ENCODE results near the gene ROBO4. TPM values are rescaled to one million over a fixed set of nuclear protein-coding genes. Genes with fewer than 3 reads are reported as not detected.

Gene ROBO4
- total and polyA plus RNA-seq, 4 donors: 27.3 to 52.1 (median 41.9) TPM

DNA sequence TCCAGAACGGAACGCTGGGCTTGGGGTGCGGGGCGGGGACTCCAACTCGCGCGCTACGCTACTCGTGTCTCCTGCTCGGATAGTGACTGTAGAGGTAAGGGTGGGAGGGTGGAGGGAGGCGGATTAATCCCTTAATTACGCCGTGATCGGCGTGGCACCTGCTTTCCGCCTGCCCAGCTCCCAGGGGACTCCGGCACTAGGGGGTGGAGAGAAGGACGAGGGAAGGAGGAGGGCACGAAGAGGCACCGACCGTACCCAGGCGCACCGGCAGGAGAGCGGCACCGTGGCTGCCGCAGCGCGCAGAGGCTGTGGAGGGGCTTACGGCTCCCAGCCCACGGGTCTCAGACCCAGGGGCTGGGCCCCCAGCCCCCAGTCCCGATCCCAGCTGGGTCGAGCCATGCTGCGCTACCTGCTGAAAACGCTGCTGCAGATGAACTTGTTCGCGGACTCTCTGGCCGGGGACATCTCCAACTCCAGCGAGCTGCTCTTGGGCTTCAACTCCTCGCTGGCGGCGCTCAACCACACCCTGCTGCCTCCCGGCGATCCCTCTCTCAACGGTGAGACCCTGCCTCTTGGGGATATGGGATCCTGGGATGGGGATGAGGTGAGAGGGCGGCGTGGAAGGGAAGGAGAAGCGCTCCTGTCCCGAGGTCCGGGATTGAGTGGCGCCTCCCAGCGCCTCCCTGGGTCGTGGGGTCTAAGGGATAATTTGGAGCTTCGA is 32.3 kb downstream of the ROBO4 start, which contains the start of gene ROBO3:
TSS of gene ROBO3 (plus strand) at position 252 of the 721 bp plus-strand sequence. CDS start at position 398, 146 bp downstream.
- Histone ChIP-seq H3K9ac (ENCODE audit: insufficient read depth in 1 of 2, low read length in 2 of 2) (no peak within 1 kb of the TSS), H3K27ac (ENCODE audit: low read depth in 1 of 2, low read length in 1 of 2) (no peak within 1 kb of the TSS), H3K4me1 (ENCODE audit: control insufficient read depth in 5 of 5, insufficient read depth in 5 of 5, low read length in 5 of 5) (peaks cover 0 to 53% (median 16%) of the 10 kb centered on the region in 5 donors), H3K27me3 (ENCODE audit: control insufficient read depth in 3 of 3, insufficient read depth in 3 of 3, low read length in 2 of 3) (peaks cover 0 to 87% (median 67%) of the 10 kb centered on the region in 3 donors), H3K9me3 (ENCODE audit: control insufficient read depth in 4 of 4, insufficient read depth in 3 of 4, low read length in 3 of 4) (peaks cover 0 to 4% (median 0%) of the 10 kb centered on the region in 4 donors), H3K4me3 (no peak within 1 kb of the TSS), H3K36me3 (ENCODE audit: control insufficient read depth in 4 of 4, insufficient read depth in 4 of 4, low read length in 4 of 4) (no peaks in the 10 kb centered on the region)
- WGBS, 2 donors: 2 to 3% methylated on average over 51 to 53 of the region's 53 CpGs
- TF ChIP-seq, protein P1, sequence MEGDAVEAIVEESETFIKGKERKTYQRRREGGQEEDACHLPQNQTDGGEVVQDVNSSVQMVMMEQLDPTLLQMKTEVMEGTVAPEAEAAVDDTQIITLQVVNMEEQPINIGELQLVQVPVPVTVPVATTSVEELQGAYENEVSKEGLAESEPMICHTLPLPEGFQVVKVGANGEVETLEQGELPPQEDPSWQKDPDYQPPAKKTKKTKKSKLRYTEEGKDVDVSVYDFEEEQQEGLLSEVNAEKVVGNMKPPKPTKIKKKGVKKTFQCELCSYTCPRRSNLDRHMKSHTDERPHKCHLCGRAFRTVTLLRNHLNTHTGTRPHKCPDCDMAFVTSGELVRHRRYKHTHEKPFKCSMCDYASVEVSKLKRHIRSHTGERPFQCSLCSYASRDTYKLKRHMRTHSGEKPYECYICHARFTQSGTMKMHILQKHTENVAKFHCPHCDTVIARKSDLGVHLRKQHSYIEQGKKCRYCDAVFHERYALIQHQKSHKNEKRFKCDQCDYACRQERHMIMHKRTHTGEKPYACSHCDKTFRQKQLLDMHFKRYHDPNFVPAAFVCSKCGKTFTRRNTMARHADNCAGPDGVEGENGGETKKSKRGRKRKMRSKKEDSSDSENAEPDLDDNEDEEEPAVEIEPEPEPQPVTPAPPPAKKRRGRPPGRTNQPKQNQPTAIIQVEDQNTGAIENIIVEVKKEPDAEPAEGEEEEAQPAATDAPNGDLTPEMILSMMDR (IDR thresholded peaks at IDR 0.05; ENCODE audit: control extremely low read depth, extremely low read depth): no peak
- ATAC-seq (ENCODE audit: insufficient read depth, low FRiP score) (no peak), DNase-seq (no peak)

DNA sequence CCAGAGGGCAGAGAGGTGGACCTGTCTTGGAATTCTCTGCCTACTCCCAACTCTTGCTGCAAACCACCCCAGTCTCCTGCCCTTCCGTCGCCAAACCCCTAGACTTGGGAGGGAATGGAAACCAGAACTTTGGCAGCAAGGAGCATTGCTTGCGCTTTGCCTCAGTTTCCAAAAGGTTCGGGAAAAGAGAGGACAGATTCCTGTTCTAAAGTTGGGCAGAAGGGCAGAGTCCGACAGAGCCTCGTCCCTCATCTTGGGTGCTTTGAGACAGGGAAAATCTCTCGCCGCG is 32.8 kb downstream of the ROBO4 start:
- TF ChIP-seq, protein P1 (IDR thresholded peaks at IDR 0.05; ENCODE audit: control extremely low read depth, extremely low read depth): no peak

DNA sequence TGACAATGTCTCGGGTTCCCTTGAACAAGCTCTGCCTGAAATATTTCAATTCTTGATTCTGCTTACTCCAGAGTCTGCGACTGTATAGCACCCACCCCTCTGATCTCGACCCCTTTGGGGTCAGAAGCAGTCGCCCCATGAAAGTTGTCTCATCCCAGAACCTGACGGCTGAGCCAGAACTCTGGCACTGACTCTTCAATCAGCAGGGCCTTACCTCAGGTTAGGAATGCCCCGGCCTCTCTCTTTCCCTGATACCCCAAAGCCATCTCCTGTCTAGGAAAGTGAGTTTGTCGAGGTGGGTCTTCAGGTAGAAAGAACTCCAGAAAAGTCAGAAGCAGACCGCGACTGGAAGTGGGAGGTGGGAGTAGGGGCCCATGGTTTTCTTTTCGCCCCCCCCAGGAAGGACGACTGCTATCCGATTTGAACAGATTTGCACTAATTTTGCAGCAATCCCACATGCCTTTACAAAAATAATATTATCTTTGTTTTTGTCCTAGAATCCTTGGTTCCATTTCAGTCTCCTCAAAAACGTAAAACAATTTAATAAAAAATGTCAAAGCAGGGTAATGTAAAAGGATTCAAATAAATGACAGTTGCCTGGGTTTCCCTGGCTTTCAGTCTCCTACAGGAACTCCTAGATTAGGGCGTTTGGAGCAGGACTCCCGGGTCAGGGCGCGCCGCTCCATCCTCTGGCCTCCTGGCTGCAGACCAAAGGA is 33.3 kb downstream of the ROBO4 start:
- Histone ChIP-seq H3K36me3 (ENCODE audit: control insufficient read depth in 4 of 4, insufficient read depth in 4 of 4, low read length in 4 of 4) (no peaks in the 10 kb centered on the region), H3K4me1 (ENCODE audit: control insufficient read depth in 5 of 5, insufficient read depth in 5 of 5, low read length in 5 of 5) (peaks cover 0 to 53% (median 16%) of the 10 kb centered on the region in 5 donors), H3K4me3 (no peak overlapping the region), H3K27ac (ENCODE audit: low read depth in 1 of 2, low read length in 1 of 2) (no peak overlapping the region), H3K9ac (ENCODE audit: insufficient read depth in 1 of 2, low read length in 2 of 2) (no peak overlapping the region), H3K27me3 (ENCODE audit: control insufficient read depth in 3 of 3, insufficient read depth in 3 of 3, low read length in 2 of 3) (peaks cover 0 to 79% (median 57%) of the 10 kb centered on the region in 3 donors), H3K9me3 (ENCODE audit: control insufficient read depth in 4 of 4, insufficient read depth in 3 of 4, low read length in 3 of 4) (peaks cover 0 to 3% (median 0%) of the 10 kb centered on the region in 4 donors)
- TF ChIP-seq, protein P1 (IDR thresholded peaks at IDR 0.05; ENCODE audit: control extremely low read depth, extremely low read depth): no peak
- DNase-seq (no peak), ATAC-seq (ENCODE audit: insufficient read depth, low FRiP score) (no peak)
- WGBS, 2 donors: 12 to 16% methylated on average over 18 of the region's 18 CpGs

More for the DNA sequence above, 32.8 kb downstream of the ROBO4 start:
- DNase-seq (no peak), ATAC-seq (ENCODE audit: insufficient read depth, low FRiP score) (no peak)
- Histone ChIP-seq H3K9me3 (ENCODE audit: control insufficient read depth in 4 of 4, insufficient read depth in 3 of 4, low read length in 3 of 4) (peaks cover 0 to 4% (median 0%) of the 10 kb centered on the region in 4 donors), H3K27ac (ENCODE audit: low read depth in 1 of 2, low read length in 1 of 2) (no peak overlapping the region), H3K9ac (ENCODE audit: insufficient read depth in 1 of 2, low read length in 2 of 2) (no peak overlapping the region), H3K36me3 (ENCODE audit: control insufficient read depth in 4 of 4, insufficient read depth in 4 of 4, low read length in 4 of 4) (no peaks in the 10 kb centered on the region), H3K27me3 (ENCODE audit: control insufficient read depth in 3 of 3, insufficient read depth in 3 of 3, low read length in 2 of 3) (peaks cover 0 to 84% (median 62%) of the 10 kb centered on the region in 3 donors), H3K4me1 (ENCODE audit: control insufficient read depth in 5 of 5, insufficient read depth in 5 of 5, low read length in 5 of 5) (peaks cover 0 to 53% (median 16%) of the 10 kb centered on the region in 5 donors), H3K4me3 (no peak overlapping the region)
- 8% methylated on average over 9 of the region's 9 CpGs for WGBS, 2 donors

Data from lung (tissue), 12 donors.